Measurements from ENCODE around the gene DNAI1. TPM values are rescaled to one million over a fixed set of nuclear protein-coding genes. Genes with fewer than 3 reads are reported as not detected.

Gene DNAI1
- total RNA-seq, 4 donors from 2014 or later = not detected

DNA sequence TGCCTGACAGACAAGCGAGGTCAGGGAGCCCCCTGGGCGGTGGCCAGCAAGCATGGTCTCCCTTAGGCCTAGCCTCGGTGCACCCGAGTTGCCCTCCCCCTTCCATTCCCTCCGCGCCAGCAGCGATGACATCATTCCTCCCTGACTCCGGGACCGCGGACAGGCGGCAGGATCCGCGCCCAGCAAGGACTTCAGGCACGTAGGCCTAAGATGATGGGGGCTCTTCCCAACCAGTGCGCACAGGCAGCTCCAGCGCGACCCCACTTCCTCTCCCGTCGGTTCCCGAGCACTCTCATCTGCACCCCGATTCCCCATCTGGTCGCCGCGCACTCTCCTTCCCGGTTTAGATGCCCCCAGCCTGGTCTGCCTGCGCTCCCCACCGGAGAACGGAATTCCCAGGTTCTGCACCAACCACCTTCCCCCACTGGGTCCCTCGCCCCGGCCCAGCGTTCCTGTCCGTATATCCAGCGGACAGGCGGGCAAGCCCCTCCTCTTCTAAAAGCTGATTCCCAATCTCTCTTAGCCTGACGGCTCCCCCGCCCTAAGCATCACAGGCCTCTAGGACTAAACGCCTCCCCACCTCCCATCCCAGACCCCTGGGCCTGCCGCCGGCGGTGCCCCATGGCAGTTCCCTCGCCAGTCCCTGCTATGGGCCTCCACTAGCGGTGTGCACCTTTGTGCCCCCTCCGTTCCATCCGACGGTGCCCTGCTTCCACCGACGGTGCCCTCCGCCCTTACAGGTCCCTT lies 1.2 kb upstream of the DNAI1 start:
- H3K4me1 ChIP-seq = peaks cover 15 to 43% (median 15%) of the 10 kb centered on the region in 3 donors
- H3K9me3 ChIP-seq = no peaks in the 10 kb centered on the region
- no peaks in the 10 kb centered on the region for H3K36me3 ChIP-seq
- H3K27me3 ChIP-seq = no peaks in the 10 kb centered on the region
- DNase-seq = no peak
- intact Hi-C loops (cut with DNase I) = no loop called here
- TF ChIP-seq POLR2A (IDR thresholded peaks at IDR 0.05) = peak in 1 of 4 donors; percentile 25
- TF ChIP-seq, protein P1, sequence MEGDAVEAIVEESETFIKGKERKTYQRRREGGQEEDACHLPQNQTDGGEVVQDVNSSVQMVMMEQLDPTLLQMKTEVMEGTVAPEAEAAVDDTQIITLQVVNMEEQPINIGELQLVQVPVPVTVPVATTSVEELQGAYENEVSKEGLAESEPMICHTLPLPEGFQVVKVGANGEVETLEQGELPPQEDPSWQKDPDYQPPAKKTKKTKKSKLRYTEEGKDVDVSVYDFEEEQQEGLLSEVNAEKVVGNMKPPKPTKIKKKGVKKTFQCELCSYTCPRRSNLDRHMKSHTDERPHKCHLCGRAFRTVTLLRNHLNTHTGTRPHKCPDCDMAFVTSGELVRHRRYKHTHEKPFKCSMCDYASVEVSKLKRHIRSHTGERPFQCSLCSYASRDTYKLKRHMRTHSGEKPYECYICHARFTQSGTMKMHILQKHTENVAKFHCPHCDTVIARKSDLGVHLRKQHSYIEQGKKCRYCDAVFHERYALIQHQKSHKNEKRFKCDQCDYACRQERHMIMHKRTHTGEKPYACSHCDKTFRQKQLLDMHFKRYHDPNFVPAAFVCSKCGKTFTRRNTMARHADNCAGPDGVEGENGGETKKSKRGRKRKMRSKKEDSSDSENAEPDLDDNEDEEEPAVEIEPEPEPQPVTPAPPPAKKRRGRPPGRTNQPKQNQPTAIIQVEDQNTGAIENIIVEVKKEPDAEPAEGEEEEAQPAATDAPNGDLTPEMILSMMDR (IDR thresholded peaks at IDR 0.05) = no peak
- peak overlapping the region; percentile 70 to 93 (median 74) for H3K4me3 ChIP-seq
- 9 to 19% methylated on average over 29 to 46 of the region's 48 CpGs for WGBS, 2 donors
- H3K27ac ChIP-seq = peak overlapping the region; percentile 72 to 93 (median 86)

DNA sequence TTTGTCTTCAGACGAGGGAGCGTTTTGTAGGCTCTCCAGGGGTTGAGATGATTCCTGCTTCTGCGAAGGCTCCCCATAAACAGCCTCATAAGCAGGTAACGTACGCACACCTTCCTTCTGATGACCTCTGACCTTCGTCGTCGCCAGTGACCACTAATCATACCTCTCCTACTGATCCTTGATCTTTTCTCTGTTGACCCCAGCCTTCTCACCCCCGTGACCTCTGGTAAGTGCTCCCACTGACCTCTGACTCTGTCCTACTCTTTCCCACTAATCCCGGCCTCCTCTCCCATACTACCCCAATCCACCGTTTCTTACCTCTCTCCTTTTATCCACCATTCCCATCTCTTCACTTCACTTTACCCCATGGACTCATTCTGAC lies 345 bp downstream of the DNAI1 start:
- H3K4me3 ChIP-seq = peak overlapping the region in 3 of 4 donors; percentile 70 to 93 (median 74)
- peaks cover 15 to 36% (median 15%) of the 10 kb centered on the region in 3 donors for H3K4me1 ChIP-seq
- WGBS, 2 donors = 10 to 19% methylated on average over 11 of the region's 11 CpGs
- no peak for DNase-seq
- intact Hi-C loops (cut with DNase I) = no loop called here
- H3K27me3 ChIP-seq = no peaks in the 10 kb centered on the region
- H3K9me3 ChIP-seq = no peaks in the 10 kb centered on the region
- no peaks in the 10 kb centered on the region for H3K36me3 ChIP-seq
- no peak for TF ChIP-seq POLR2A (IDR thresholded peaks at IDR 0.05)
- TF ChIP-seq, protein P1 (IDR thresholded peaks at IDR 0.05) = no peak
- no peak overlapping the region for H3K27ac ChIP-seq

DNA sequence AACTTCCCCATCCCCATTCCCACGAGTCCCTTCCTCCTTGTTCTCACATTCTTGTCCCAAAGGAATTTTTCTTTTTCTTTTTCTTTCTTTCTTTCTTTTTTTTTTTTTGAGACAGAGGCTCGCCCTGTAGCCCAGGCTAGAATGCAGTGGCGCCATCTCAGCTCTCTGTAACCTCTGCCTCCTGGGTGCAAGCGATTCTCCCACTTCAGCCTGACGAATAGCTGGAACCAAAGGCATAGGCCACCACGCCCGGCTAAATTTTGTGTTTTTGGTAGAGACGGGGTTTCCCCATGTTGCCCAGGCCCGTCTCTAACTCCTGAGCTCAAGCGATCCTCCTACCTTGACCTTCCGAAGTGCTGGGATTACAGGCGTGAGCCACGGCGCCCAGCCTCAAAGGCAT lies 751 bp downstream of the DNAI1 start:
- no peak for DNase-seq
- H3K27me3 ChIP-seq = no peaks in the 10 kb centered on the region
- TF ChIP-seq POLR2A (IDR thresholded peaks at IDR 0.05) = no peak
- TF ChIP-seq, protein P1 (IDR thresholded peaks at IDR 0.05) = no peak
- no peak overlapping the region for H3K4me3 ChIP-seq
- H3K4me1 ChIP-seq = peaks cover 13 to 32% (median 15%) of the 10 kb centered on the region in 3 donors
- 76 to 78% methylated on average over 9 to 11 of the region's 14 CpGs for whole genome bisulfite sequencing, 2 donors
- intact Hi-C loops (cut with DNase I) = no loop called here
- H3K27ac ChIP-seq = no peak overlapping the region
- H3K36me3 ChIP-seq = no peaks in the 10 kb centered on the region
- H3K9me3 ChIP-seq = no peaks in the 10 kb centered on the region

DNA sequence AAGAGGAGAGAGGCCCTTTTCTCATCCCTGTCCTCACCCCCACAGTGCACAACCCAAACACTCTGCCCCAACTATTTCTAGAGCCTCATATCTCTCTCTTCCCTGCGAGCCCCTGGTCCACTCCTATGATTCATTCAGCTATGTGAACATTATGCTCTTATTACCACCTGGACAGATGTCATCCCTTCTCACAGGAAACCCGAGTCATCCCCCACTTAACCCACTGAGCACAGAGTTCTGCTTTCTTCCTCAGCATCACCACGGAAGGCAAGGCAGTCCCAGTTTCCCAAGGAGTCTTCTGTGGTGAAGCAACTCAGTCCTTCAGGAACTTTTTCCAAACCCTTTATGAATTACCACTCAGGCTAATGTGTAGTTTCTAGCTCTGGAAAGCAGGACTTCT lies 1.3 kb downstream of the DNAI1 start:
- 37% methylated on average over 3 of the region's 3 CpGs for WGBS, 2 donors
- no peak overlapping the region for H3K27ac ChIP-seq
- H3K9me3 ChIP-seq = no peaks in the 10 kb centered on the region
- no peaks in the 10 kb centered on the region for H3K36me3 ChIP-seq
- H3K4me1 ChIP-seq = peaks cover 10 to 27% (median 15%) of the 10 kb centered on the region in 3 donors
- no peak for DNase-seq
- no peak for TF ChIP-seq POLR2A (IDR thresholded peaks at IDR 0.05)
- TF ChIP-seq, protein P1 (IDR thresholded peaks at IDR 0.05) = no peak
- intact Hi-C loops (cut with DNase I) = no loop called here
- no peaks in the 10 kb centered on the region for H3K27me3 ChIP-seq
- H3K4me3 ChIP-seq = no peak overlapping the region

DNA sequence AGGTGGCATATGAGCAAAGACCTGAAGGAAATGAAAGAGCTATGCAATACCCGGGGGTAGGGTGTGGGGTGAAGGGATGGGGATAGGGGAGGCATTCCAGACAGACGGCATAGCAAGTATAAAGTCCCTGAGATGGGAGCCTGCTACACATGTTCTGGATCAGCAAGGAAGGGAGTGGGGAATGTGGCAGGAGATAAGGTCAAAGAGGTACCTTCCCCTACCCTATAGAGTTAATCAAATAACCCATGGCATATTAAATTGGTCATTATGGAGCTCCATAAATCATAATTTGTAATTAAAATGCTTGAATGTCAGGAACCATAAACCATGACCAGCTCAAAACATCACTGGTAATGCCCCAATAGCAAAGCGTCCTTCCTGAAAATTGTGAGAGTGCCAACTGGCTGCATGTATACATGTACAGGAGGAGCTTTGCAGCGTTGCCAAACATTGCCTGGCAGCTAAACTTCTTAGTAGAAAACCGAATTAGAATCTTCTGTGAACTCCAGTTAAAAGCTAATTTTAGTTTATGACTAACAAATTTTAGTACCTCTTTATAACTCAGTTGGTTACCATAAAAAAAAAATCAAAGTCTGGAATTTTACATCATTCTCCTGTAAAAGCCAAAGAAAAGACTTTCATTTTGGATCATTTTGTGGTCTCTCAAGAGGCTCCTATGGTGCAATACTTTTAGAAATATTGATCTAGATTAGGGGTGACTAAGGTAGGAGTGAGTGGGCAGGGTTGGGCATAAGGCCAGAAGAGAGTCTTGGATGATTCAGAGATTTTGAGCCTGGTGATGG lies 4.7 kb downstream of the DNAI1 start:
- H3K27me3 ChIP-seq = no peaks in the 10 kb centered on the region
- no peak overlapping the region for H3K4me3 ChIP-seq
- H3K36me3 ChIP-seq = no peaks in the 10 kb centered on the region
- WGBS, 2 donors = 29 to 34% methylated on average over 5 of the region's 5 CpGs
- intact Hi-C loops (cut with DNase I) = no loop called here
- TF ChIP-seq, protein P1 (IDR thresholded peaks at IDR 0.05) = no peak
- H3K4me1 ChIP-seq = peaks cover 0 to 6% (median 4%) of the 10 kb centered on the region in 3 donors
- no peak overlapping the region for H3K27ac ChIP-seq
- DNase-seq = no peak
- H3K9me3 ChIP-seq = no peaks in the 10 kb centered on the region

All from esophagus squamous epithelium (tissue), 5 donors.